ENCODE results near the gene ZNF324.
"Not testable (repeated sequence)": the region's sequence is repeated elsewhere in the genome, so short reads cannot be mapped to it uniquely, and the experiment has no call there.

ZNF324 gene

DNA sequence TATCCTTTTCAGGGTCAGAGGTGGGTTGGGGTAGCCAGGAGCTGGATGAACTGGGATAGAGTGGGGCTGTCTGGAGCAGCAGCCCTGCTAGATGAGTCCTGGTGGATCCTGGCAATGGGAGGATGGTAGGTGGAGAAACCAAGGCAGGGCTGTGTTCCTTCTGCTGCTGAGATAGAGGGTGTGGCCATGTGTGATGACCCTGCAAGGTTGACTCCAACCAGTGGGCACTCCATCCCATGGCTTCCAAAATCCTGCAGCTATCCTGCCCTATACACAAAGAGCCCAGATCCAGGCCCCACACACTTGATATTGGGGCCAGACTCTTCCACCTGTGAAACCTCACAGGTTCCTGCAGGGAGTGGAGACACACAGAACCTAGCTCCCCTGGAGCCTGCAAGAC, 6.9 kb downstream of the ZNF324 start:
- DNase-seq: no peak

DNA sequence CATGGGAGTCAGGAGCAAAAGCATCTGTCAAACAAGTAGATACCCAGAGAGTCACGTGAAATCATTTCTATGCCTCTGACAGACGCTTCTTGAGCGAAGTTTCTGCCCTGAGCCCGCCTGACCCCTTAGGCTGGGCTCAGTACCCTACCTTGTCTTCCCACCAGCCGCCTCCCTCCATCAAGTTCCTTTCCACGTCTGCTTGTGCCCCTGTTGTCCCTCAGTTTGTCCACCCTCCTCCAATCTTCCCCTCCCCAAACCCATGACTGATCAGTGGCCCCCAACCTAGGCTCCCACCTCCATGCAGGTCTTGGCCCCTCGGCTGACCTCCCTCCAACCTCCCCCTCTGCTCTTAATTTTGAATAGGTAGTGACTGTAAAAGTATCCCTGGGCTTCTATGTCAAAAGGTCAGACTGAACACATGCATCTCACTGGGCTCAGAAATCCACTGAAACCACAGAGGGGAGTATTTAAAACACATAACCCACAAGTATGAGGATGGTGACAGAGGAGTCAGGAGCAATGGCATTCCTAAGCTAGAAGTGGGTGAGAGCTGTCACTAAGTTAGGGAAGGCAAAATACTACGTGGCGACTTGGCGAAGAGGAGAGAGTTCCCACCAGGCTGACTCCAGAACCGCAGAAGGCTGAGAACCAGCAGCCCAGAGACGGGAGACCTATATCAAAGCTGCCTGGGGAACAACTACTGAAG, 7.6 kb downstream of the ZNF324 start:
- DNase-seq: no peak

DNA sequence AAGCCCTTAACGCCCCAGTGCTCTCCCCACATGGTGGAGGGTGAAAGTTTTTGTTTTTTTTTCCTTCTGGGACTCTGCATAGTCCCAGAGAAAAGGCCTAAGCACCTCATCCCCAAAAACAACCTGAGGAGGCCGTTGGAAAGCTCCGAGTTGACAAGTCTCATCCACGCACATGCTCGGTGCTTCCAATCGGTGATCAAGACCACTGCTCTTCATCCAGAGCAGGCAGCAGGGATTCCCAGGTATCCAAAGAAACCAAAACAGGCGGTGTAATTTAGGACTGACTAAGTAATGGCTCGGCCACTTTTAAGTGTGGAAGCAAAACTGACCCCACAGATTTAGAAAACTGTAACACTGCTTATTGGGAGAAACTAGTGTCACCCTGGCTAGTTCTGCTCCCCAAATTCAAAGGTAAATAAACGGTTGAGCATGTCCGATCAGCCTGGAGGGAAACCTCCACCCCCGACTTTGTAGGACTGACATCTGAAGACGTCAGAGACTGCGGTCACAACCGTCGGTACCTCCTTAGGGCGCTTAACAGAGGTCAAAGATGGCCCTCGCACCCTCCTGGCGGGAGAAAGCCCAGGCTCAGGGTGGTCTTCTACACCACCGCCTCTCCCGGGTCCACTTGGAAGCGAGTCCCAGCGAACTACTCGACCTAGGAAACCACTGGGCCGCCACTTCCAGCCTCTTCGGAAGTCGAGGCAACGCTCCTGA, 8.3 kb downstream of the ZNF324 start:
- DNase-seq: no peak

DNA sequence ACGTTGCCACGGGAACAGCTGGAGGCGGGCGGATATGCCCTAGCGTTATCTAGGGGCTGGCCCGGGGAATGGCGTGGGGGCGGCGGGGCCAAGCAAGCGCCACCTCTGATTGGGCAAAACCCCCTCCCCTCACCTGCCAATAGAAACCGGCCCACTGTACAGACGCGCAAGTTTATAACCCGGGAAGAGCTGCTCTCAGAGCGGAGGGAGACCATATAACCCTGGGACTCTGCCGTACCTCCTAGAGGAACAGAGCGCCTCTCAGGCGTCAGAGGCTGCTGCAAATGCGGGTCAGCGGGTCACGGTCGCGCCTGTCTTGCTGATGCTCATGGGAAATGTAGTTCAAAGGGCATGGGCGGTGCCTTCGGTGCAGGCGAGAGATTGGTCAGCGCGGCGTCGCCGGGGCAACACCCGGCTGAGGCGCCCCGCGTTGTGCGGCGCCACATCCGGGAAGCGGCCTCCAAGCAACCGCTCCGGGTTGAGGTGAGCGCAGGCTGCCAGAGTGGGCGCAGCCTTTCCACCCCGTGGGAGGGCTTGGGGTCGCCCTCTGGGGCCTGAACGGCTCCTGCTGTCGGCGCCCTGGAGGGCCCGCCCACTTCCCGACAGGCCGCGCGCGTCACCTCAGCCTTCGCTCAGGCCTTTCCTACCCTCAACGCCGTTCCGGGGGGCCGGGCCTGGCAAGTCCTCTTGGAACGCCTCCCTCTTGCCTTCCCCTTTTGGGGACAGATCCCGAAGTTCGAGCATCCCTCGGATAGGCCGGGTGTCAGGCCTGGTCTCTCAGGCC, 9.0 kb downstream of the ZNF324 start, which contains the start of gene ZNF446:
TSS of gene ZNF446 (plus strand) at position 639 of the 784 bp plus-strand sequence. CDS start 867 bp downstream, outside the sequence.
- peak; percentile 87 for DNase-seq

DNA sequence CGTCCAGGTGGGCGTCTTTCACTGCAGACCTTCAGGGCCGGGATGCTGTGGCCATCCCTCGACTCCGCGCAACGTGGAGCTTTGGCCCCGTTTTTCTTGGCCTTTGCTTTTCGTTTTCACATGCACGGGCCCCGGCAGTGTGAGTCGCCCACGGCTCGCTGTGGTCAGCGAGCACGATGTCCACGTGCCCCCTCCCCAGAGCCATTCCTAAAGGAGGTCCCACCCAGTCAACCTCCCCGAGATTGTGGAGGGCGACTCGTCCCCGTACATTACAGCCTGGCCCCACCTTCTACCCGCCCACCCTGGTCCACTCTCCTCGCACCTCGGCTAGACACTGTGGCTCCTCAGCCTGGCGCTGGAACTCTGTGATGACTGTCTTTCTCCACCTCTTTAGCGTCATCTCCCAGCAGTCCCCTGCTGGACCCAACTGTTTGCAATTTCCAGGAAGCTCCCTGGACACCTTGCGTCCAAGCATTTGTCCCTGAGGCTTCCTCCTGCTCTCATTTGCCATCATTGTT, 9.7 kb downstream of the ZNF324 start:
- DNase-seq: no peak

DNA sequence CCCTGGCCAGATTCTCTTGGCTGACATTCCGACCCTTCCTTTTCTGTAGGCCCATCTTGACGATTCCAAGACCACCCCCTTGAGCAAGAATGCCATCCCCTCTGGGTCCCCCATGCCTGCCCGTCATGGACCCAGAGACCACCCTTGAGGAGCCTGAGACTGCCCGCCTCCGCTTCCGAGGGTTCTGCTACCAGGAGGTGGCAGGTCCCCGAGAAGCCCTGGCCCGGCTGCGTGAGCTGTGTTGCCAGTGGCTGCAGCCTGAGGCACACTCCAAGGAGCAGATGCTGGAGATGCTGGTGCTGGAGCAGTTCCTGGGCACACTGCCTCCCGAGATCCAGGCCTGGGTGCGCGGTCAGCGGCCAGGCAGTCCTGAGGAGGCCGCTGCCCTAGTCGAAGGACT, 10.2 kb downstream of the ZNF324 start:
- DNase-seq: no peak

DNA sequence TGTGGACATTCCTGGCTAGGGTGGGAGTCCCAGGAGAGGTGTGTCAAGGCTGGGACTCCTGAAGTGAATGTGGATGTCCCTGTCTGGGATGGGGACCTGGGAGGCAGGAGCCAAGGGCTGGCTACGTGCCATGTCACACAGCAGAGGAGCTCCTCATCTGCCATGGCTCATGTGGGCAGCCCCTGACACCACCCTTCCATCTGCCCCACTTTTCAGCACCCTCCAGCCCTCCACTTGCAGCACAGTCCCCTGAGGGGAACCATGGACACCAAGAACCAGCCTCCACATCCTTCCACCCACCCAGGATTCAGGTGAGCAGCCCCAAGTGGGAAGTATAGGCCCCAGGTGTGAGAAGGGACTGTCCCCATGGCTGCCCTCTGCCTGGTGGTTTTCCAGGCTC, 11.0 kb downstream of the ZNF324 start:
- no peak for DNase-seq

DNA sequence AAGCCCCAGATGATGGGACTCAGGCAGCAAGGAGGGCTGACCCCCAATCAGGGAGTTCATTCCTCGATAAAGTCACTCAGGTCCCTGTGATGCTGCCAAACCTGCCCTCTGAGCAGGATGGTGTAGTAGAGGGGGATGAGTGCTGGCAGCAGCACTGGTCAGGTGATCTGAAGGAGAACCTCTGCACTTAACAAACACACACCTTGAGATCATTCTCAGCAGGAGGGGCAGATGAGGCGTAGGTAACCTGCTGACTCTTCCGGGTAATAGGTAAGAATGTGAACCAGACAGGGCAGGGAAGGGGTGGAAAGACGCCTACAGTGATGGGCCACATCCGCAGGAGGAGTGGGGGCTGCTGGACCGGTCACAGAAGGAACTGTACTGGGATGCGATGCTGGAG, 12.4 kb downstream of the ZNF324 start:
- no peak for DNase-seq

DNA sequence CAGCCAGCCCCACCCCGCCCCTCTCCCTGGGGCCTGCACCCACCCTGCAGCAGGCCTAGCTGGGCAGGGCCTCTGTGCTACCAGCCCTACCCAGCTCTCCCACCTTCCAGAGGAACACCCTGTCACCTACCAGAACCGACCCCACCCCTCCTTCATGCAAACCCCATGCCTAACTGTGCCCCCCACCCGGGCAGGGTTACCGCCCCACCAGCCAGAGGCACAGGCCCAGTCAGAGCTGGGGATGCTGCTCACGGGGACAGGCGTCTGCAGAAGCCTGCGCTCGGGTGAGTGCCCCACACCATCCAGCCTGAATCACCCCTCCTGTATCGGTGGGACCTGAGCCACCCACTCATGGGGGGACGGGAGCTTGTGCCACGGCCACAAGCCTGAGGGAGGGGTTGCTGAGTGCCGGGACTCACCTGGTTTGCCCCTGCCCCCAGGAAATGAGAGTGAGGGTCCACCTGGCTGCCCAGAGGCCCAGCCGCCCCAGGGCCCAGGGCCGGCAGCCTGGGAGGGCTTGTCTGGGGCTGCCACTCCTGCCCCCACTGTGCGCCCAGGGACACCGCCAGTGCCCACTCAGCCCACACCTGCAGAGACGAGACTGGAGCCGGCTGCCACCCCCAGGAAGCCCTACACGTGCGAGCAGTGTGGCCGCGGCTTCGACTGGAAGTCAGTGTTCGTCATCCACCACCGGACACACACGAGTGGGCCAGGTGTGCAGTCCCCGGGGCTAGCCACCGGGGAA, 13.0 kb downstream of the ZNF324 start:
- no peak for DNase-seq

DNA sequence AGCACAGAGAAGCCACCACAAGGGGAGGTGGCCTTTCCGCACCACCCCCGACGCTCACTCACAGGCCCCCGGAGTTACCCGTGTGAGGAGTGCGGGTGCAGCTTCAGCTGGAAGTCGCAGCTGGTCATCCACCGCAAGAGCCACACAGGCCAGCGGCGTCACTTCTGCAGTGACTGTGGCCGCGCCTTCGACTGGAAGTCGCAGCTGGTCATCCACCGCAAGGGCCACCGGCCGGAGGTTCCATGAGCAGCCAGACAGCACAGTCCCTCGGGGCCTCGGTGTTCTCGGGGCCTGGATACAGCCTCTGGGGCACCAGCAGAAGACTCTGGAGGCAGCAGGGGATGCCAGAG, 13.6 kb downstream of the ZNF324 start:
- no peak for DNase-seq

DNA sequence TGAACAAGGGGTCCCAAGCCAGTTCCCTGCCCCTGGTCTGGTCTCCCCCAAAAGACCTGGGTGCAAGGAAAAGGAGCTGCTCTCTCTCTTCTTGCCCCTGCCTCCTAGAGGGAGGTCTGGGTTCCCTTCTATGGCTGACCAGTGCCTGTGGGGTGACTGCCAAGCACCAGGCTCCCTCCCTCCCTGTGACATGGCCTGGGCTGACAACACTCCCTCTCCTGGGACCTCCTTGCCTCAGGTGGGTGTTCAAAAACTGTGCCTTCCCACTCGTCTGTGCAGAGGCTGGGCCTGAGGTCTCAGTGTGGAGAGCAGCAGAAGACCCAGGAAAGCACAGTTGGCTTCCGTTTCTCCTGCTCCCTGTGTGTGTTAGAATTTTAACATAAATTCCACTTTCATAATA, 14.0 kb downstream of the ZNF324 start:
- no peak for DNase-seq

DNA sequence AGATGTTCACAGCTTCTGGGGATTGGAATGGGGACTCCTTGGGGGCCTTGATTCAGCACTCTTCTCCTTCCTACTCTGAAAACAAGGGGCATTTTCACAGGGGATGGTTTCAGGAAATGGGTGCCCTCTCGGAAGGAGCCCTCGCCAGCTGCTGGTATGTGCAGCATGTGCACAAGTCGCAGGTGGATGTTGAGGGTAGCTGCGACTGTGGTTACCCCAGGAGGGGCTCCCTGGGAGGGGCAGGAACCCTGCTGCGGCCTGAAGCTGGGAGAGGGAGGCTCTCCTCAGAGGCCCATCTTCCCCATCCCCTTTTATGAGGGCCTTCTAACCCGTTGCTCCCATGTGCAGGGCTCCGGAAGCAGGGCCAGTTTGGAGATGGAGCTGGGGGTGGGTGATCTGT, 15.5 kb downstream of the ZNF324 start:
- no peak for DNase-seq

DNA sequence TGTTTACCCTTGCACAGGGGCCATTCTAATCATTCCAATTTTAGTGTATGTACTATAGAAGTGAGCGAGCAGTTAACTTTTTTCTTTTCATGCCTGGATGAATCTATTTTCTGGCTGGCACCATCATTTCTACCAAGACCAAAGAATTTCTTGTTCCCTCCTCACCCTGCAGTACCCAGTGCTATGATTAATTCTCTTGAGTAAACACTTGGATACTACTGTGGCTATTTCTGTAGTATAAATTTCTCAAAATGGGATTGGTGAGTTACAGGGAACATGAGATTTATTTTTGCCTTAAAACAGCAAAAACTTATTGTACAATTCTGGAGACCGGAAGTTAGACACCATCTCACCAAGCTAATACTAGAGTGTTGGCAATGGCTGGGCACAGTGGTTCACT, 16.9 kb downstream of the ZNF324 start:
- no peak for DNase-seq

DNA sequence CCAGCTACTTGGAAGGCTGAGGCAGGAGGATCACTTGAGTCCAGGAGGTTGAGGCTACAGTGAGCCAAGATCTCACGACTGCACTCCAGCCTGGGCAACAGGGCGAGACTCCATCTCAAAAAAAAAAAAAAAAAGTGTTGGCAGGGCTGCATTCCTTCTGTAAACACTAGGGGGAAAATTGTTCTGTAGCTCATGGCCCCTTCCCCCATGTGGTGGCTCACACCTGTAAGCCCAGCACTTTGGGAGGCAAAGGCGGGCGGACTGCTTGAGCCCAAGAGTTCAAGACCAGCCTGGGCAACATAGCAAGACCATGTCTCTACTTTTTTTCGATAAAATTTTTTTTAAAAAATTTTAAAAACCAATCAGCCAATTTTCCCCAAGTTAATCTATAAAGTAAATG, 17.5 kb downstream of the ZNF324 start:
- DNase-seq: not testable (repeated sequence)

DNA sequence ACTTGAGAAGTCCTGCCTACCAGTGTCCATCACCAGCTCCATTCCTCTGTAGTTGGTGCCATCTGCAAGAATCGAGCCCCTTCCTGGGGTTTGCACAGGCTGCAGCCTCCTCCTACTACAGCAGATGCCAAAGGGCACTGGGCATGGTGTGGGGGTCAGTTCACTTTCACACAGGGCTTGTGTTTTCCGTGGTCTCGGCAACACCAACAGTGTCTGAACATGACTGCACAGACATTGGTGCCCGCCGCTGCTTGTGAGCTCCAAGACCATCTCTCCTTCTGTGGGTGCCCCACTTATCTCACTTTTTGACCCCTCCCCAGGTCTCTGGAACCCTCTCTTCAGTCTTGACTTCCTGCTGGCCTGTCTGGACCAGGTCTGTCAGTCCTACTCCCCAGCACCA, 24.5 kb downstream of the ZNF324 start:
- DNase-seq: no peak

DNA sequence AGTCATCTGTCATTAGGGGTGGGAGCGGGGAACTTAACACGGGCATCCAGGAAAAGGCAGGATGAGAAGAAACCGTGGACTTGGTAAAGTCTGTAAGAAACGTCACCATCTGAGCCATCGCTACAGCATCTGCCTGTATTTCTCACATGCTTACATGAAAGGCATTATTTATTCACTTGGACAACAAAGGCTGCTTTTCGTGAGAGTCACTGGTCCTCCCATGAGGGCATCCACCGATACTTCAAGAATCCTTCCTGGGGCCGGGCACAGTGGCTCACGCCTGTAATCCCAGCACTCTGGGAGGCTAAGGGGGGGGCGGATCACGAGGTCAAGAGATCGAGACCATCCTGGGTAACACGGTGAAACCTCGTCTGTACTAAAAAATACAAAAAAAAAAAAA, 25.4 kb downstream of the ZNF324 start:
- no peak for DNase-seq

DNA sequence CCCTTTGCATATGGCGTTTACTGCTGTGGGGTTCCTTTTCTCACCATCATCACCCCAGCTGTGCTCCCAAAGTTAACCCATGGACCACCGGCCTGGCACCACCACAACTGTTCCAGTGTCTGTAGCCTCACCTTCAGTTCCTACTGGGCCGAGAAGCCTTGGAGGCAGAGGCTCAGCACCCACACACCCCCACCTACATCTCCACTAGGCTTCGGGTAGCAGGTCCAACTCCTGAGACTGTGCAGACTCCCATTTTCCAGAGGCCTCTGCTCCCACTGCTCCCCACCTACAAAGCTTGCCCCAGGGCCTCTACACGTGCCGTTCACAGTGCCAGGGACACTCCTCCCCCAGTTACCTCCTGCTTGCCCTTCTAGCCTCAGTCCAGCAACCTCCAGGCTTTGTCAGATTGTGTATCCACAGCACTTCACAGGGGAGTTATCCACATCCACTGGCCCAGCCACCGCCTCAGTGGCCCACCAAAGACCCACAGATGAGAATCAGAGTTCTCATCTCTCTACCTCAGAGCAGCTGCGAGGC, 30.8 kb downstream of the ZNF324 start:
- DNase-seq: no peak

DNA sequence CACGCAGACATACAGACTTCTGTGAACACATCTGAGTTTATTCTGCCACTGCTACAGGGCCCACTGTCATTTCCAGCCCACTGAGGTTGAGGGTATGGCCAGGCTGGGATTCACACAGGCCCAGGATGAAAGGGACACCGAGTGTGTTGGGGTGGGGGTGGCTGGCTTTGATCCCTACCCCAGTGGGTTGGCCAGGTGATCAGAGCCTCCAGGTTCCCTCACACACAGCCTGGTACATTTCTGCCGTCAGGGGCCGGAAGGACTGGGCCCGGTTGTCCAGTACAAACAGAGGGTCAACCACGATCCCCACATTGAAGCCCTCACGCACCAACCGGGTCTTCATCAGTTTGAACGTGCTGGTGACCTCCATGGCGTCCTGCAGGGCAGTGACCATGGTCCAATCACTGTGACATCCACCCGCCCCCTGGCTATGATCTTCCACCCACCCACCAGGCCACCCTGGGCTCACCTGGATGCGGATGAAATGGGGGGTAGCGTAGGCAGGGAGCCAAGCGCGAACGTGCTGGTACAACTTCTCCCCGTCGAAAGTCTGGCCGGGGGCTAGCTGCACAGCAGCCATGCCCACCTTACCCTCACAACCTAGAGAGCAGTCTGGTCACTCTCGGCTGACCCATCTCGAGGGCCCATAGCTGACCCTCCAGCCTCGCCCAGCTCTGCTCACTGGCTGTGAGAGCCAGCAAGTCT, 31.6 kb downstream of the ZNF324 start:
- DNase-seq: no peak

DNA sequence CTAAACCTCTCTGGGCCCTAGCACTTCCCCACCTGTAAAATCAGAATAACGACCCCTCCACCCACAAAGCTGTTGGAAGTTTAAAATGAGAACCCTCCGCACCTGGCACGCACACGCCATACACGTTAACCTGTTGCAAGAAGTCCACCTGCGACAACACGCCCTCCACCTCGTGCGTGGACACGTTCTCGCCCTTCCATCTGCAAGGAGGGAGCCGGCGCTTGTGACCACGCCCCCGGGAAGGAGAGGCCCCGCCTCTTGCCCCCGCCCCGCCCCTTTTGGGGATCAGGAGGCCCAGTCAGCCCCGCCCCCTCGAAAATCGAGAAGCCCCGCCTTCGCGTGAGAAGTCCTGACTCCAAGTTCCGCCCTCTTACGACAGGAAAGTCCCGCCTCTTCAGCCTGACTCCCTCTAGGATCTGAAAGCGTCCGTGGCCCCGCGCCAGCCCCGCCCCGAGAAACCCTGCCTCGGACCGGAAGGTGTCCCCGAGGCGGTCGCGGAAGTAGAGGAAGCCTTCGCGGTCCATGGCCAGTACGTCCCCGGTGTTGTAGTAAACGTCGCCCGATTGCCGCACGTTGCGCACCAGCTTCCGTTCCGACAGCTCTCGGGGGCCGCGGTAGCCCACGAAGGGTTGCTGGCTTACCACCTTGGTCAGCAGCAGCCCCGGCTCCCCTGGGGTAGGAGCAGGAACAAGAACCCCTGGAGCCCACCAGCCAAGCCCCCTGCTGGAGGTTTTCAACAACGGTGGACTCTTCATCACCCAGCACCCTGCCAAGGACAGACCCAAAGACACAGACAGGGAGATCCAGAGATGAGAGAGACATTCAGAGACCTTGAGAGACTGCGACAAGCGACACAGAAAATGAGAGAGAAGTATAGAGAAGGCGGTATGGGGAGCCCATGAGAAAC, 32.4 kb downstream of the ZNF324 start:
- DNase-seq: peak; percentile 97

DNA sequence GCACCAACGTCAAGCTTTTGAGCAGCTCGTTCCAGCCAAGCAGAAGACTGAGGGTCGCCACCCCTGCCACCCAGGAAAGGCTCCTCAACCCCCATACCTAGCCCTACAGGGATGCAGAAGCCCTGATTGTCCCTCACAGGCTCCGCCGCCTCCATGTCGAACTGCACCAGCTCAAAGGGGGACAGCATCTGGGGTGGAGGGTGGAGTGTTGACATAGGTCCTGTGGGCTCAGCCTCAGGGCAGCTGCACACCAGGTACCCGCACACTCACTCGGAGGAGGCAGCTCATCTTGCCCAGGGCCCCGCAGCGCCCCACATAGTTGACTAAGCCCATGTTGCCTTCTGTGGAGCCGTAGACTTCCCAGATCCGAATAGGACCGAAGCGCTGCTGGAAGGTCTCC, 33.4 kb downstream of the ZNF324 start:
- DNase-seq: no peak
